Nucleus accumbens (tissue), 56 donors: ENCODE data around the gene LRP3.

Experiments used
- DNase-seq, 56 donors: peaks; one replicate each; lab custom pipeline; 2025; lab: John Stamatoyannopoulos, UW

LRP3 gene

DNA sequence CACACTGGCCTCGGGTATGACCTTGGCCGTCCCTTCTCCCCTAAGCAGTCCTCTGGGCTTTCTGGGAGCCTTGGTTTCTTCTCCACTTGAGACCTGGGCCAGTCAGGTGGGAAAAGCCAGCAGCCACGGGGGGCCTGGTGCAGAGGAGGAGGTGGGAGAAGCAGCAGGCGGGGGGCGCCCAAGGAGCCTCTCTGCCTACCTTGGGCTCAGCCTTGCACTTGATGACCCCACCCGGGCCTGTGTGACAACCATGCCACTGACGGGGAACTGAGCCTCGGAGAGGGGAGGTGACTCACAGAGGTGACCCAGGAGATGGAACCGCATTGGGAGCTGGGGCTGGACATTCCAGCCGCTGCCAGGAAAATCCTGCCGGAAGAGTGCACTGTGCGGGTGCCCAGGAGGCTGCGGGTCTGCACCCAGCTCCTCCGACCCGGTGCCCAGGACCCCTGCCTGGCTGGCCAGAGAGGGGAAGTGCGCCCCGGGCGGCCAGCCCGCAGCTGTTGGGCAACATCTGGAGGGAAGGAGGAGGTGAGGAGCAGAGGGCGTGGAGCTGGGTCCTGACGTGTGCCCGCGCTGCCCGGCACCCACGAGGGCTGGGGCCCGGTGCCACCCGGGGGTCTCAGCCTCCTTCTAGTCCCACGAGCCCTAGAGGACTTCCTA is 55.0 kb downstream of the LRP3 start:
- peak in 1 of 56 donors; percentile 17 for DNase-seq

DNA sequence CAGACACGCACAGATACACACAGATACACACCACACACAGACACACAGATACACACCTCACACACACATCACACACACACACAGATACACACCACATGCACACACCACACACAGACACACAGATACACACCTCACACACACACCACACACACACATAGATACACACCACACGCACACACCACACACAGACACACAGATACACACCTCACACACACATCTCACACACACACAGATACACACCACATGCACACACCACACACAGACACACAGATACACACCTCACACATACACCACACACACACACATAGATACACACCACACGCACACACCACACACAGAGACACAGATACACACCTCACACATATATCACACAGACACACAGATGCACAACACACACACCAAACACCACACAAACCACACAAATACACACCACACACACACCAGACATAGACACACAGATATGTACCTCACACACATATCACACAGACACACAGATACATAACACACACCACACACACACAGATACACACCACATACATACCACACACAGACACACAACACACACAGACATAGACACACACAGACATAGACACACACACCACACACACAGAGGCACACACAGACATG is 55.7 kb downstream of the LRP3 start:
- DNase-seq = no peak

DNA sequence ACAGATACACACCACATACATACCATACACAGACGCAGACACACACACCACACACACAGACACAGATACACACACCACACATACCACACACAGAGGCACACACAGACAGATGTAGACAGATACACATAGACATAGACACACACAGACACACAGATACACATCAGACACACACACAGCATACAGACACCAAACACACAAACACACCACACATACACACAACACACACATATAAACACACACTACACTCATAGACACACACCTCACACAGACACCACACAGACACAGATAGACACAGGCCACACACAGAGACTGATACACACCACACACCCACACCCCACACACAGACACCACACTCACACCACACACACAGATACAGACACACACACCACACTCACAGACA is 56.4 kb downstream of the LRP3 start:
- no peak for DNase-seq

DNA sequence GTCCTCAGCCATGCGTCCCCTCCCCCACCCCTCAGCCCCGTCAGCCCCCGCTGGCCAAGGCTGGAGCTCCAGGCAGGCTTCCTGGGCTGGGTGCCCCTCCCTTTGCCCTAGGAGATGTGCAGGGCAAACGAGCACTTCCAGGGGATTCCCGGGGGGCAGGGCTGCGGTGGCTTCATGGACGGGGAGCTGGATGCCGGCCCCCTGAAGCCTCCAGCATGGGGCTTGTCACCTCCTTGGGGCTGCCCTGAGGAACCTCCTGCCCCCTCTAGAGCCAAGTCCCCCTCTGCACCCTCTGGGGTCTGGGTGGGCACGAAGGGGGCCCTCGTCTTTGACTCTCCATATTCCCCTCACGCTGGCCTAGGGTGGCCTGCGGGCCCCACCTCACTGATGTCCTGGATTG is 56.9 kb downstream of the LRP3 start:
- no peak for DNase-seq

DNA sequence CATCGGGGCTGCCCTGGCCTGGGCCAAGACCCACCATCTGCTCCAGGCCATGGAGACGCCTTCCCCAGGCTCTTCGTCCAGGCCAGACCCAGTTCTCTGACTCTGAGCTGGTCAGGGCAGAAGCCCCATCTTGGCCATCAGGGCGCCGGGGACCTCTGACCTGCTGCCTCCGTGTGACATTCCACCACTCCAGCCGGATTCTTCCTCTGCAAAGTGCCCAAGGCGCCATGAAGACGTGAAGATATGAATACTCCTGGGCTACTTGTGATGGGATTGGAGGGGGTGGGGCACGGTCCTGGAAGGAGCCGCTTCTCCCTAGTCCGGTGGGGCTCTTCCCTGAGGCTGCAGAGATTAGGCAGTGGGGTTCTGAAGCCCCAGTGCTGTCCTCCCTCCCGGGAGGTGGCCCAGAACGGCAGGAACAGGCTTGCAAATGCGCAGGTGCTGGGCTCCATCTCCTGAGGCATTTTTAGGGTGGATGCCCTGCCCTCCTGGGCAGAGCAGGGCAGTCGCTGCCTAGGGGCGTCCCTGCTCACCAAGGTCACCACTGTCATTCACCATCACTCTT is 57.5 kb downstream of the LRP3 start:
- no peak for DNase-seq

DNA sequence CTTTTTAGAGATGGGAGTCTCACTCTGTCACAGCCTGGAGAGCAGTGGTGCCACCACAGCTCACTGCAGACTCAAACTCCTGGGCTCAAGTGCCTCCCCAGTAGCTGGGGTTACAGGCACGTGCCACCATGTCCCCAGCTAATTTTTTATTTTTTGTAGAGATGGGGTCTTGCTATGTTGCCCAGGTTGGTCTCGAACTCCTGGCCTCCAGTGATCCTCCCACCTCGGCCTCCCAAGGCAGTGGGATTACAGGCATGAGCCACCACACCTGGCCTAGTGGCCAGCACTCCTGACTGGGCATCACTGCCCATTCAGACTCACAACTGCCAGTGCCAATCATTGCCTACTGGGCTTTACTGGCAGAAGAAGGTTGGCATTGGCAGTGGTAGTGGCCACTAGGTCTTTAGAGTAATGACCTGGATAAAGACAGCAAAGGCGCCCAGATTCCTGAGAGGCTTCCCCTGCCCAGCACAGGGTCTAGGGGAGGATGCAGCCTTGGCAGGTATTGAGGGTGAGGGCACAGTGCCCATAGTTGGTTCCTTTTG is 58.4 kb downstream of the LRP3 start:
- no peak for DNase-seq

DNA sequence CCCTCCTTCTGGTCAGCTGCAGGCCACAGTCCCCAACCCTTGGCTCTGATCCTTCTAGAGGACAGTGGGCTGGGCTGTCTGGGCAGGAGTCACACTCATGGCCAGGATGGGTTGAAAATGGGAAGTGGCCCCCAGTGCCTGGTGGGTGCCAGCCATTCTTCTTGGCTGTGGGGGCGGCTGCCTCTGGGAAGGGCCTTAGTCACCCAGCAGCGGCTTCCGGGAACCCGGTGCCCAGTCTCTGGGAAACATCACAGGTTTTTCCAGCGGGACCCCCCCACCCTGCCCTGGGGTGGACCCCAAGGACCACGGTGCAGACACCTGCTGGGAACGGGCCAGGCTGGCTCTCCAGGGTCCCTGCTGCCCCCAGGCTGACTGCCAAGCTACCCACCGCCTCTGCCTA is 58.8 kb downstream of the LRP3 start:
- peak in 4 of 56 donors; percentile 8 to 31 (median 18) for DNase-seq

DNA sequence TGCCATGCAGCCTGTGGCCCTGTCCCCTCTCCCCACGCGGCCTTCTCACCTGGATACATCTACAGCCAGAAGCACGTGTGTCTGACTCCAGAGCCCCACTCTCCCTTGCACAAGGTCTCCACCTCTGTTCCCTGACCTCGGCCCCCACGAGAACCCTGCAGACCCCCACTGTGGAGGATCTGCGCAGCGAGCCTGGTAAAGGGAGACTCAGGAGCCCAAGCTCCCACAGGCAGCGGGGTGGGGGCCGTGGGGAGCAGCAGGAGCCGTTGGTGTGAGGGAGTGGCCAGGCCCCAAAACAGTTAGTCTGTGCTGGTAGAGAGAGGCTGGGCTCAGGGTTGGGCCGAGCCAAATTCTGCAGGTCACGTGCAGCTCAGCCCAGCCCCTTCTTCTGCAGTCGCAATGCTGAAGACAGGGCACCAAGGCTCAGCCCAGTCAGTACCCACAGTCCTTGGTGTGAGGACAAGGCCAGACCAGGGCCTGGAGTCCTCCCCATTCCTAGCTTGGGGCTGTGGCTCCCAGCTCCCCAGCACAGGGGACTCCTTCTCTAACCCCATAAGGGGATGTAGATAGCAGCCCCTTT is 60.2 kb downstream of the LRP3 start:
- DNase-seq = no peak

DNA sequence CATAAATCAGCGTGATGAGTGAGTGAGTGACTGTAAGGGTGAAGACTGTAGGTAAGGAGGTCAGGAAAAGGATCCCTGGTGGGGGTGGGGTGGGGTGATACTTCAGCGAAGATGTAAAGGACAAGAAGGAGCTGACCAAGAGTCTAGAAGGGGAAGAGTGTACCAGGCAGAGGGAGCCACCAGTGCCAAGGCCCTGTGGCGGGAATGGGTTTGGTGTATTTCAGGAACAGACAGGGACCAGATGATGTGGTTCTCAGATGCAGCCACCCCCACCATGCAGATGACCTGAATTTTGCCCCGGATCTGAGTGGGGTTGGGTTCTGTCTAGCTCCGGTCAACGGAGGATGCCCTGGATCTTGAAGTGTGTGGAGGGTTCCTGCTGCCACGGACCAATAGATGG is 61.7 kb downstream of the LRP3 start:
- DNase-seq = no peak

DNA sequence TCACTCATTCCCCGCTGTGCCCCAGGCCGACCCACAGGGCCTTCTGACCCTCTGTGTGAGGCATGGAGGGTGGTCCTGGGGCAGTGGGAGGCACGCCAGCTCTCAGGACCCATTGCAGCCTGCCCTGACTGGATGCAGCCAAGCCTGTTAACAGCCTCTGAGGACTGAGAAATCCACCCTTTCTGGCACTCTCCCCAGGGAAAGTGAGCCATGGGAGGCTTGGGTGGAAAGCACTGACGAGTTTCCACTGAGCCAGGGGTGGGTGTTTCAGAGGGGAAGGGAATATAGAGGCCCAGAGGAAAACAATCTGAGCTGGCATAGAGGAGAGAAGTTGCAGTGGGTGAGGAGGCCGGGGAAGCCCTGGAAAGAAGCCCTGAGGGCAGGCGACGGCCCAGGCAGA is 62.1 kb downstream of the LRP3 start:
- DNase-seq = no peak

DNA sequence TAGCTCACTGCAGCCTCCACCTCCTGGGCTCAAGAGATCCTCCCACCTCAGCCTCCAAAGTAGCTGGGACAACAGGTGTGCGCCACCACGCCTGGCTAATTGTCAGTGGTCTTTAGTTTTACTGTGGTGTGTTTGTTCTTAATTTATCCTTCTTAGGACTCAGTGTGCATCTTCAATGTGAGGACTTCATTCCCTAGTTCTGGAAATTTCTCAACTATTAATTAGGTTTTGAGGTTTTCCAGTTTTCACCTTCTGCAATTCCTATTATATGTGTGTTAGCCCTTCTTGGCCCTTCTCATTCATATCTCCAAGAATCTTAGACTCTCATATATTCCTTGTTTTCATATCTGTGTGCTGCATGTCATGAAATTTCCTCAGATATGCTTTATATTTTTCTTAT is 63.7 kb downstream of the LRP3 start:
- DNase-seq = no peak
